ENCODE results near the gene HDAC11.
"Not testable (repeated sequence)": the region's sequence is repeated elsewhere in the genome, so short reads cannot be mapped to it uniquely, and the experiment has no call there.

HDAC11 gene

GRCh38 chr3:13479582-13480339, at the start of gene HDAC11:
Gene HDAC11, plus strand, starts transcription at chr3:13480306. Its CDS starts 42 bp downstream, at chr3:13480348.
- DNase-seq (ENCODE audit: low read depth, low spot score), result peak; percentile 96
- H3K9ac ChIP-seq (ENCODE audit: insufficient read length, low read depth), result peak within 1 kb of the TSS; percentile 84
- TF ChIP-seq SUZ12 (IDR thresholded peaks at IDR 0.05; ENCODE audit: extremely low read depth, insufficient read depth, insufficient read length) (no peak), YY1 (IDR thresholded peaks at IDR 0.05; ENCODE audit: insufficient read depth, insufficient read length) (no peak), ZNF274 (IDR thresholded peaks at IDR 0.05; ENCODE audit: low read depth, low read length) (no peak)
- peaks cover 15% of the 10 kb centered on the region for H3K27me3 ChIP-seq (ENCODE audit: insufficient read depth, insufficient read length)
- H3K4me1 ChIP-seq (ENCODE audit: insufficient read depth, insufficient read length), result peaks cover 22% of the 10 kb centered on the region
- peak within 1 kb of the TSS; percentile 59 for H3K4me3 ChIP-seq (ENCODE audit: insufficient read length, low read depth)
- H3K36me3 ChIP-seq (ENCODE audit: insufficient read depth, insufficient read length, low read length), result no peaks in the 10 kb centered on the region
- H3K9me3 ChIP-seq (ENCODE audit: insufficient read depth, low read length), result no peaks in the 10 kb centered on the region

GRCh38 chr3:13430411-13430875, 49.7 kb upstream of the HDAC11 start:
- not testable (repeated sequence) for H3K36me3 ChIP-seq (ENCODE audit: insufficient read depth, insufficient read length, low read length); H3K27me3 ChIP-seq (ENCODE audit: insufficient read depth, insufficient read length); H3K4me1 ChIP-seq (ENCODE audit: insufficient read depth, insufficient read length); H3K4me3 ChIP-seq (ENCODE audit: insufficient read length, low read depth); H3K9ac ChIP-seq (ENCODE audit: insufficient read length, low read depth); H3K9me3 ChIP-seq (ENCODE audit: insufficient read depth, low read length); DNase-seq (ENCODE audit: low read depth, low spot score)

GRCh38 chr3:13432093-13432492, 48.0 kb upstream of the HDAC11 start:
- no peaks in the 10 kb centered on the region for H3K4me1 ChIP-seq (ENCODE audit: insufficient read depth, insufficient read length)

GRCh38 chr3:13433912-13434311, 46.2 kb upstream of the HDAC11 start:
- no peak for DNase-seq (ENCODE audit: low read depth, low spot score)
- Histone ChIP-seq H3K9ac (ENCODE audit: insufficient read length, low read depth) (no peak overlapping the region), H3K4me3 (ENCODE audit: insufficient read length, low read depth) (no peak overlapping the region), H3K9me3 (ENCODE audit: insufficient read depth, low read length) (0 out of 2 replicates have a peak, but pooled peaks cover 3% of the 10 kb centered on the region), H3K4me1 (ENCODE audit: insufficient read depth, insufficient read length) (no peaks in the 10 kb centered on the region), H3K27me3 (ENCODE audit: insufficient read depth, insufficient read length) (no peaks in the 10 kb centered on the region), H3K36me3 (ENCODE audit: insufficient read depth, insufficient read length, low read length) (no peaks in the 10 kb centered on the region)
- TF ChIP-seq ZNF274 (IDR thresholded peaks at IDR 0.05; ENCODE audit: low read depth, low read length), result no peak
- TF ChIP-seq SUZ12 (IDR thresholded peaks at IDR 0.05; ENCODE audit: extremely low read depth, insufficient read depth, insufficient read length), result no peak

More at GRCh38 chr3:13432093-13432492, 48.0 kb upstream of the HDAC11 start:
- DNase-seq (ENCODE audit: low read depth, low spot score), result no peak
- Histone ChIP-seq H3K27me3 (ENCODE audit: insufficient read depth, insufficient read length) (no peaks in the 10 kb centered on the region), H3K36me3 (ENCODE audit: insufficient read depth, insufficient read length, low read length) (no peaks in the 10 kb centered on the region), H3K9me3 (ENCODE audit: insufficient read depth, low read length) (0 out of 2 replicates have a peak, but pooled peaks cover 3% of the 10 kb centered on the region), H3K4me3 (ENCODE audit: insufficient read length, low read depth) (no peak overlapping the region), H3K9ac (ENCODE audit: insufficient read length, low read depth) (no peak overlapping the region)
- no peak for TF ChIP-seq SUZ12 (IDR thresholded peaks at IDR 0.05; ENCODE audit: extremely low read depth, insufficient read depth, insufficient read length)
- TF ChIP-seq YY1 (IDR thresholded peaks at IDR 0.05; ENCODE audit: insufficient read depth, insufficient read length), result no peak
- TF ChIP-seq ZNF274 (IDR thresholded peaks at IDR 0.05; ENCODE audit: low read depth, low read length), result no peak

GRCh38 chr3:13436213-13436612, 43.9 kb upstream of the HDAC11 start:
- DNase-seq (ENCODE audit: low read depth, low spot score); H3K27me3 ChIP-seq (ENCODE audit: insufficient read depth, insufficient read length); H3K9ac ChIP-seq (ENCODE audit: insufficient read length, low read depth); H3K4me3 ChIP-seq (ENCODE audit: insufficient read length, low read depth); H3K36me3 ChIP-seq (ENCODE audit: insufficient read depth, insufficient read length, low read length); H3K9me3 ChIP-seq (ENCODE audit: insufficient read depth, low read length); H3K4me1 ChIP-seq (ENCODE audit: insufficient read depth, insufficient read length): not testable (repeated sequence)

- no peaks in the 10 kb centered on the region for H3K9me3 ChIP-seq (ENCODE audit: insufficient read depth, low read length)
- H3K9ac ChIP-seq (ENCODE audit: insufficient read length, low read depth), result no peak overlapping the region
- no peaks in the 10 kb centered on the region for H3K36me3 ChIP-seq (ENCODE audit: insufficient read depth, insufficient read length, low read length)
- TF ChIP-seq YY1 (IDR thresholded peaks at IDR 0.05; ENCODE audit: insufficient read depth, insufficient read length), result no peak
- TF ChIP-seq SUZ12 (IDR thresholded peaks at IDR 0.05; ENCODE audit: extremely low read depth, insufficient read depth, insufficient read length), result no peak
- no peak for TF ChIP-seq ZNF274 (IDR thresholded peaks at IDR 0.05; ENCODE audit: low read depth, low read length)
- no peaks in the 10 kb centered on the region for H3K27me3 ChIP-seq (ENCODE audit: insufficient read depth, insufficient read length)
- no peaks in the 10 kb centered on the region for H3K4me1 ChIP-seq (ENCODE audit: insufficient read depth, insufficient read length)
- no peak for DNase-seq (ENCODE audit: low read depth, low spot score)
- H3K4me3 ChIP-seq (ENCODE audit: insufficient read length, low read depth), result no peak overlapping the region
These were observed 39.8 kb upstream of the HDAC11 start for GRCh38 chr3:13440204-13440817.

GRCh38 chr3:13442882-13443281, 37.2 kb upstream of the HDAC11 start:
- DNase-seq (ENCODE audit: low read depth, low spot score); H3K9me3 ChIP-seq (ENCODE audit: insufficient read depth, low read length); H3K4me1 ChIP-seq (ENCODE audit: insufficient read depth, insufficient read length); H3K36me3 ChIP-seq (ENCODE audit: insufficient read depth, insufficient read length, low read length); H3K4me3 ChIP-seq (ENCODE audit: insufficient read length, low read depth); H3K9ac ChIP-seq (ENCODE audit: insufficient read length, low read depth); H3K27me3 ChIP-seq (ENCODE audit: insufficient read depth, insufficient read length): not testable (repeated sequence)

Measured in NT2/D1 (cell line).